HG02943 (cell line): ENCODE results near the gene CDH23.

Experiments used
- ATAC-seq: cut with Tn5 transposase; IDR thresholded peaks from one replicate; pipeline ENCODE4 v1.9.1; 2021; ENCODE audit warnings: mild to moderate bottlenecking, low read depth, moderate library complexity; ENCODE audit not compliant: unreplicated experiment

CDH23 gene

DNA sequence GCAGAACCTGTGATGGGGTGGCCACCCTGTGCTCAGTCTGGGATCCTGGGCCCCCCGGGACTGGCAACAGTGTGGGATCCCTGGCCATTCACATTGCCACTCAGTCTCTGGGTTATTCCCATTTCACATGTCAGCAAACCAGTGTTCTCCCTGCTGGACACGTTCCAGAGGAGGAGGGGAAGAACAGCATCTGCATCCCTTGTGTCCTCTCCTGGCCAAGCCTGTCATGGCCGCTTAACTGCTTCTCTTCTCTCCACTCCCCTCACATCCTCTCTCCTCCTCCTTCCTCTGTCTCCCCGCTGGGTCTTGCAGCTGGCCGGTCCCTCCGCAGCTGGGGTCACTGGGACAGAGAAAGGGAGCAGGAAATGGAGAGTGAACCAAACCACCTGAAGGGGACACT is 248.5 kb downstream of the CDH23 start:
- ATAC-seq: no peak

DNA sequence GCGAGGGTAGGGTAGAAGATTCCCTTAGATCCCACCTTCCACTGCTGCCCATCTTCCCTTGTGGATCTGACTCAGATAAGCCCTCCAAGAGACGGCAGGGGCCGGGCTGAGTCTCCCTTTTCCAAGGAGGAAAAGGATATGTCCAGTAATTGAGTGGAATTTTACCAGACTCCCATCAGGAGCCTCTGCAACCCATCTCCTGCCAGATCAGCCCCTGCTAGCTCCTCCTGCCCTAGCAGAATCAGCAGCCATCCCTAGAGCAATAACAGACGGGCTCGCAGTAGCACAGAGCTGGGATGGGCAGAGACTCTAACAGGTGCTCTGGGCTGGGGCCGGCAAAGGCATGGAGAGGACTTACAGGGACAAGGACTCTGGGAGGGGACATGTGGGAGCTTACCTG is 249.3 kb downstream of the CDH23 start:
- ATAC-seq: no peak

DNA sequence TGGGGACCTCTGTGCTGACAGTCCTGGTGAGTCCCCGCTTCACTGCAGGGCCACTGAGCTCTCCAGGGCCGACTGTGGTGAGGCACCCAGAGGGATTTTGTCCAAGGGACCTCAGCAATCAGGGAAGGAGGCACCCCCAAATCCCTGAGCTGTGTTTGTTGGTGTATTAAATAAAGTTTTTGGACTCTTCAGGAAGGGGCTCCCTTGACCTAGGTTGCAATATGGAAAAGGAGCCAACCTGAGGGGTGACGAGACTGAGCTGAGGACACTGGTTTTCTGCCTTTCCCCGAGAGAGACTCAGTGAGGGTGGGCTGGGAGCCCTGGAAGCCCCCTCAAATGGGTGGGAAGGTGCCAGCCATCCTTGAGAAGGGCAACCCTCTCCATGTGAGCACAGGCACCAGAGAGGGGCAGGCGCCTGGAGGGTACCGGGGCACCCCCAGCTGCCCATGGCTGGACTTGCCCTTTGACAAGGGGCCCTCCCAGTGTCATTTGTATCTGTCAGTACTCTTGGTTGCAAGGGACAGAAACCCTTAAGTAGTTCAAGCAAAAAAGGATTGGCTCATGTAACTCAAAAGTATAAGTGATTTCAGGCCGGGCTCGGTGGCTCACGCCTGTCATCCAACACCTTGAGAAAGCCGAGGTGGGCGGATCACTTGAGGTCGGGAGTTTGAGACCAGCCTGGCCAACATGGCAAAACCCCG is 250.0 kb downstream of the CDH23 start:
- no peak for ATAC-seq

DNA sequence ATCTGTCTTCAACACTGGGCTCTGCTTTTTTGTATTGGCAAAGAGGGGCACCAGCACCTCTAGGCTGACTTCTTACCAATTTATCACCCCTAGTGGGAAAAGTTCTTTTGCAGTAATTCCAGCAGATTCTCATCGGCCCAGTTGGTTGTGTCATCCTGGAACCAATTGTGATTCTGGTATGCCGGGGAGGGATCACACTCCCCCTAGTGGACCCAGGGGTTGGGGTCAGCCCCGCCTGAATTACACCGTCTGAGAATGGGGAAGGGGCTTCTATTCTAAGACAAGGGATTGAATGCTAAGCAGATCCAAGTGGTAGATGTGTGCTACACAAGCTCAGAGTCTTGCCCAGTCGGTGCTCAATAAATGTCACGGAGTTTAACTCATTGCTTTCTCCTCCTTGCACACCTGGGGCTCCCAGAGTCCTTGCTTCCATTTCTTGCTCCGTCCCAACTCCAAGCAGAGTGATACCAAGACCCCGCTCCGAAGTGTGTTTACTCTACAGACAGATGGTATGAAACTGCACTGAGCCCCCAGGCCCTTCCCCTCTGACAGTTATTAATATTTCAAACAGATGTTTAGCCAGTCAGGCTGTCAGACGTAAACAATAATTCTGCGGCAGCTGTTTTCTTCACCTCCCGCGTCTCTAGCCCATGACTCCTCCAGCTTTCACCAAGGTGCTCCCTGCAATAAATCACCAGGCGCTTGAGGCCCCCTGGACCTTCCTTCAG is 251.0 kb downstream of the CDH23 start:
- no peak for ATAC-seq

DNA sequence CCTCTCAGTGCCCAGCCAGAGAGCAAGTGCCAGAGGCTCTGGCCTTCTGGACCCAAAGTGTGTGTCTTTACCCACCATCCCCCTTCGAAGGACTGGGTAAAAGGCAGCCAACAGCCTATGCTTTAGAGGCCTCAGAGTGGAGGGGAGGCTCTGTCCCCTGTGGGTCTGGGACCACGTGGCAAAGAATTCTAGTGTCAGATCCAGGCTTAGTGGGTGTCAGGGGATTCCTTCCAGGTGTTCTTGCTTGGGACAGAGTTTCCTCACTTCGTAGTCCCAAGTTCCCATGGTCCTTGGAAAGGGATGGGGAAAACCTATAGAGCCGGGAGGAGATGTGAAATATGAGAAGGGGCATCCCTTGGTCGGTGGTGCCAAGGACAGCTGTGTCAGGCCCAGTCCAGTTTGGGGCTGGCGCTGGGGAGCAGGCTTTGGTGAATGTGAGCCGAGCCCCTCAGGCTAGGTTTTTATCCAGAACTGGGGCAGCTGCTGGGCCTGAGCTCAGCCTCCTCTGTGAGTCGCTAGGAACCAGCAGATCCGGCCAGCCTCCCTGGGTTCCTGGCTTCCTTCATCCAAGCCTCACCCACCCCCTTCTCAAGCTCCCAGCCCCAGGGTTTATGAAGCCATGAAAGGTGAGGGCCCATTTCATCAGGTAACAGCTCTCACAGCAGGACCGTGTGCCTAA is 251.7 kb downstream of the CDH23 start:
- no peak for ATAC-seq

DNA sequence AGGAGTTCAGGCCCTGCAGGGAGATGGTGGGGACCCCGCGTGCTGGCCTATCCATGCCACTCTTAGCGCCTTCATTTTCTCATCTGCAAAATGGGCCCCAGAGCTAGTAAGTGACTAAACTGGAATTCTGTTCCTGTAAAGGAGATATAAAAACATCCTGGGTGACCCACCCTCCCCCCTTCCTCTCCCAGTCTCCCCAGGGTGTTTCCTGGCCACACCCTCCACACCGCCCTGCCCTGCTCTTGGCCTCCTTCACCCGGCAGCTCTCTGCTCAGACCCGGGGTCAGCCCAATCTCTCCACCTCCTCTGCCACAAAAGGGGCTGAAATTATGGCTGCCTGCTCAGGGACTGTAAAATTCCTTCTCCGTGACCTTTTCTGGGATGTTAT is 252.2 kb downstream of the CDH23 start:
- ATAC-seq: no peak

DNA sequence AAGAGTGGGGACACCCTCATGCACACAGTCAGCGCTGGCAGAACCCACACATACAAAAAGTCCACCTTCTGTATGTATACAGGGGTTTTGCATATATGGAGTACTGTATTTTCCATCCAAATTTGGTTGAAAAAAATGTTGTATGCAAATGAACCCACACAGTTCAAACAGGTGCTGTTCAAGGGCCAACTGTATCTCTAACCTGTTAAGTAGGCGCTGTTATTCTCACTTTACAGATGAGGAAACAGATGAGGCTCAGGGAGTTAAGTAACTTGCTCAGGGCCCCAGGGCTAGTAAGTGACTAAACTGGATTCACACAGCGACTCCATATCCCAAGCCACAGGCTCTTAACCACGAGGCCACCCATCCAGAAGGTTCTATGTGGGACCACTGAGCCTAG is 252.9 kb downstream of the CDH23 start:
- no peak for ATAC-seq

DNA sequence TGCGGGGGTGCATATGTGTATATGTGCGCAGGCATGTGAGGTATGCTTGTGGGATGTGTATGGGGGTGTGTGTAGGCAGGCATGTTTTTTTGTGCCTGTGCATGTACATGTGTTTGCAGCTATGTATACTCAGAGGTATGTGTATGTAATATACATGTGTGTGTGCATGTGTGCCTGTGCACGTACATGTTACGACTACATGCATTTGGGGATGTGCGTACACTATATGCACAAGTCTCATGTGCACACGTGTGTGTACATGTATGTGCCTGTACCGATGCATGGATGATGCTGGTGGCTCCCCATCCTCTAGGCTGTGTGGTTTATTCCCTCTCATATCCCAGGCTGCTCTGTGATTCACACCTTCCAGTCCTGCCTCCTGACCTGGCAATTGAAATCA is 253.7 kb downstream of the CDH23 start:
- ATAC-seq: no peak

DNA sequence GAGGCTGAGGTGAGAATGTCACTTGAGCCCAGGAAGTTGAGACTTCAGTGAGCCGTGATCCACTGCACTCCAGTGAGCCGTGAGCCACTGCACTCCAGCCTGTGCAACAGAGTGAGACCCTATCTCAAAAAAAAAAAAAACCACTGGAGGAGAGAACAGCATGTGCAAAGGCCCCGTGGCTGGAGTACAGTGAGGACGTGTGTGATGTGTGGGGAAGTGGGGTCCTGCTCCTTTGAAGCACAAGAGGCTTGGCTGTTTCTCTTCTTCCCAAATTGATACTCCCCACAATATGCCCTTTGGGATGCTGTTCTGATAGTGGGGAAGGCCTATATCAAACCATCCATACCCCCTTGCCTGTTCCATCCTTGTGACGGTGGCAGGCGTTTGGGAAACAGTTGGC is 254.7 kb downstream of the CDH23 start:
- no peak for ATAC-seq

DNA sequence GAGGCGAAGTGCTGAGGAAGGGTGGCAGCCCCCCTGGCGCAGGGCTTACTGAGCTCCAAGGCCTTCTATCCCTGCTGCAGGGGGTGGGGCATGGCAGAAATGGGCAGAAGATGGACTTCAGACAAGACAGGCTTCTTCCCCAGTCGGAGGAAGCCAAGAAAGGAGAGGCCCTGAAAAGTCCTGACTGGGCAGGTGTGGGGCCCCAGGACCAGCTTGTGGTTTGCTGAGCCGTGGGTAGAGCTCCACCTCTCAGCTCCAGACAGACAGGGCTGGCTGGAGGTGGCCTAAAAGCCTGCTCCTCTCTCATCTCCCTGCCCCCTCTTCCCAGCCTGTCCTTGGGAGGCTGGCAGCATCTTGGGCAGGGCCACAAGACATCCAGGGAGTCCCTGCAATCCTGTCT is 255.2 kb downstream of the CDH23 start:
- no peak for ATAC-seq

DNA sequence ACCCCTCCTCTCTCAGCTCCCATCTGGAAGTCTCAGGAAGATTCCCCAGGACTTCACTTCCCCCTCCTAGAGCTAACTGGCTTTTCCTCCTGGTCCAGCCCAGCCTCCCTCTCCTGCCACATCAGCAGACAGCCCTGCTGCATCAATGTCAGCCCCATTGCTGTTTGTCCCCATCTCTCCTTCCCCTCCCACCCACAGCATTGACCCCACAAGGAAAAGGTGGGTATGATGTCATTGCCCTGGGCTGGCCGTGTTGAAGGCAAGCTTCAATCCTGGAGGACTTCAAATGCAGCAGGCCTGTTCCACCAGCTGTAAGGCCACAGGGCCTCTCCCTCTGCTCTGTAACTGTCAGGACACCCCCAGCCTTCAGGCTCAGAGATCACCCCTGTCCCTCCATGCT is 256.3 kb downstream of the CDH23 start:
- ATAC-seq: no peak

DNA sequence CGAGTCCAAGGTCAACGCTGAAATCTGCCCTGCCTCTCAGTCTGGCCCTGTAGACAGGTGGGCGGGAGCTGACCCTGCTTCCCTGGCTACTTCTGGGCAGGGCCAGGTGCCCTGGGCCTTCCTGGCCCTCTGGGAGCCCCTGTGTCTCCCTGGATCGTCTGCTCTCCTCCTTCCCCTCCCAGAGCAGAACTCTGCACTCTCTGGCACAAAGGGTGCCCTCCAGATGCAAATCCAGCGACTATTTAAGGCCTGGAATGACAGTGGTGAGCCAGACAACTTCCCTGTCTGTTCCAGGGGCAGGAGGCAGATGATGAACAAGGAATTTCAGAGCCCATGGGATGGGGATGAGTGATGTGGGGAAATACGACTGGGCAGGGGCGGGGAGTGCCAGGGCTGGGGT is 259.5 kb downstream of the CDH23 start:
- no peak for ATAC-seq

DNA sequence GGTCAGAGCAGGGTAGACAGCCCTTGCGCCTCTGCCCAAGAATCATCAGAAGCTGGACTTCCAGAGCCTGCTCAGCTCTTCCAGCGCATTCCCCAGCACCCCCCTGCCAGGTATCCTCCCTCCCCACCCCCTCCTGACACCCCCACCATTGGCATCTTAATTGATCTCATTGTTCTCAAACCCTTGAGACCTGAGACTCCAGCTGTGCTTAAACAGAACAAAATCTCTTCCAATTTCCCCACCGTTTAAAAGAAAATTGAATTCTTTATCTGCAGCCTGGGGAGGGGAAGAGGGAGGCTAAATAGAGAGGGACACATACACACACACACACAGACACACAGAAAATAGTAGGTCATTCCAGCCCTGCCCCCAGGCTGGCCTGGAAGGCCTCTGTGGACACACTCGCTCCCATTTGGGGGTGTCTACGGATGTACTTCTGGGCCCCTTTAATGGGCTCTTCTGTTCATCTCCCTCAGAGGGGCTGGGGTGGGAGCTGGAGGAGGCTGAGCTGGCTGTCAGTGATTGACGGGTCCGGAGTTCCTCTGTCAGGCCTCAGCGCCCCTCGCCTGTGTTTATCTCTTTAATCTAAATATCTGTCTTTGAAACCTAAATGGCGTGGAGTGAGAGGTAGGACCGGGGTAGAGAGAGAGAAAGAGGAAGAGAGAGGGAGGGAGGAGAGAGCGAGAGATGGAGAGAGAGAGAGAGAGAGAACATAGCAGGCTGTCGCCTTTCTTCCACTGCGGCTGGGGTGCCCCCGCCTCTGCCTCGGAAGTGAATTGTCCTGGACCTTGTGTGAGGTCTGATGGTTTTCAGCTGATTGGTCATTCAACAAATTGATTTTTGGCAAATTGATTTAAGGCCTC is 261.1 kb downstream of the CDH23 start:
- ATAC-seq: no peak

DNA sequence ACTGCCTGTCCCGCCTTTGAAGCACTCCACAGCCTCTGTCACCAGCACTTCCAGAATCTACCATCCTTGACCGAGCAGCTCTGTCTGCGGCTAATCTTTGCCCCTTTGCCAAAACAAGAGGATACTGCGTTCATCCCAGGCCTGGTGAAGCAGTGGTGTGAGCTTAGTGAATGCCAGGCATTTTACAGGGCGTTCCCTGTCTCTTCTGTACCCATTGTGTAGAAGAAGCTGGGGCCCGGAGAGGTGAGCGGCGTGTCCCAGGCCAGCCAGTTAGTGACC is 261.7 kb downstream of the CDH23 start:
- no peak for ATAC-seq

DNA sequence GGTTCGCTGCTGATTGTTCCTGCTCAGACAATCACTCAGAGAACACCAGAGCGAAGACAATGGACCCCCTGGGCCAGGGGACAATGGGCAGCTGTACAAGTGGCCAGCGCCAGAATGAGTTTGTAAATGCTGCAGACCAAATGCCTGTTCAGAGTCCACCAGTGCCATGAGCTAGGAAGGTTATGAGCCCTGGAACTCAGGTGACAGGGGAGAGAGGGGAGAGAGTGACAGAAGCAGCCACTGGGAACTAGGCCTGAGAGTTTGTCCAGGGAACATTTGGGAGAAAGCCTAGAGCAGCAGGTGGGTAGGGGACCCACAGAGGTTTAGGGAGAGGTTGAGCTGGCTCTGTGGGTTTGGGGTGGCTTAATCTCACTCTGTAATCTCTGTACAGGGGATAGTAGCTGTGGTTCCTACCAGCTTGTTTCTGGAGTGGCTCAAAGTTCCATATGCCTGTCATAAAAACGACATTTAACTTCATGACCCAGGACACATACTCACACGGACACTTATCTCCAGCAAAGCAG is 262.5 kb downstream of the CDH23 start:
- no peak for ATAC-seq

DNA sequence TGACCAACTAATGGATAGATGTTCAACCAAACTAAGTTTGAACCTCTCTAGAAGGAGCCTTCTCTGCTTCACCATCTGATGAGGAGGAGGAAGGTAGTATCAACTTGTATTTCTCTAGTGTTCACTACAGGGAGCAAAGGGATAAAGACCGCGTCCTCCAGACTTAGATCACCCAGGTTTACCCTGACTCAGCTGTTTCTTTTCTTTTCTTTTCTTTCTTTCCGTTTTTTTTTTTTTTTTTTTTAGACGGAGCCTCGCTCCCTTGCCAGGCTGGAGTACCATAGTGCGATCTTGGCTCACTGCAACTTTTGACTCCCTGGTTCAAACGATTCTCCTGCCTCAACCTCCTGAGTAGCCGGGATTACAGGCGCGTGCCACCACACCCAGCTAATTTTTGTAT is 263.0 kb downstream of the CDH23 start:
- no peak for ATAC-seq

DNA sequence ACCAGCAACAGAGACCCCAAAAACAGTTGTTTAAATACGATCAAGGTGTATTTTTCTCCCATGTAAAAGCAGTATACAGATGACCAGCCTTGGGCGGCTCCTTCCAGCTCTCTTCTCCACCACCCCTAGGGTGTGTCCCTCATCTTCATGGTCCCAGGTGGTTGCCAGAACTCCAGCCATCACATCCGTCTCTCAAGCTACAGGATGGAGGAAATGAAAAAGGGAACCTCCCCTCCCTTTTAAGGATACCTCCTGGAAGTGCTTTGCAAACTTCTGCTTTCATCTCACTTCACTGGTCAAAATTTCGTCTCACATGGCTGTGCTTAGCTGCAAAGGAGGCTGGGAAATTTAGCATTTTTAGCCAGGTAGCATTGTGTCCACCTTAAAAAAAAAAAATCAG is 263.6 kb downstream of the CDH23 start:
- ATAC-seq: no peak

DNA sequence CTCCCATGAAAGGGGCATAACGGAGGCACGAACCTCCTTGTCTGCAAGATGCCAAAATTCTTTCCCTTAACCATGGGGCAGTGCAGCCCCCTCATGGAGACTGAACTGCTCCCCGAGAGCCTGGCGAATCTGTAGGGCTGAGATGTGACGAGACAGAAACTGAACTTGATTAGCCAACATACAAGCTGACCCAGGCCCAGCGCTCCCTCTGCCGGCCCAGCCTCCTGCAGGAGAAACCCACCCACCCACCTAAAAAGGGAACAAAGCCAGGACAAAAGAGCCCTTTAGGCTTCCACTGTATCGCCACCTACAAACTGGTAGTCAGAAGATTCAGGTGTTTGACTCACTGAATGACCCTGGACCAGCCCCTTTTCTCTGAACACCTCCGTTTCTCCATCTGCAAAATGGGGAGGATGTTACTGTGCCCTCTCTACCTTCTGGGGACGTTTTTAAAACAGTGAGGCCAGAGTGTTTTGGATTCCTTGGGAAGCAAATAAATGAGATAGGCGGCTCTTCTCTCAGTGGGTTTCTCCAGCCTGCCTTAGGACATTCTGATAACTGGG is 264.4 kb downstream of the CDH23 start:
- ATAC-seq: no peak

DNA sequence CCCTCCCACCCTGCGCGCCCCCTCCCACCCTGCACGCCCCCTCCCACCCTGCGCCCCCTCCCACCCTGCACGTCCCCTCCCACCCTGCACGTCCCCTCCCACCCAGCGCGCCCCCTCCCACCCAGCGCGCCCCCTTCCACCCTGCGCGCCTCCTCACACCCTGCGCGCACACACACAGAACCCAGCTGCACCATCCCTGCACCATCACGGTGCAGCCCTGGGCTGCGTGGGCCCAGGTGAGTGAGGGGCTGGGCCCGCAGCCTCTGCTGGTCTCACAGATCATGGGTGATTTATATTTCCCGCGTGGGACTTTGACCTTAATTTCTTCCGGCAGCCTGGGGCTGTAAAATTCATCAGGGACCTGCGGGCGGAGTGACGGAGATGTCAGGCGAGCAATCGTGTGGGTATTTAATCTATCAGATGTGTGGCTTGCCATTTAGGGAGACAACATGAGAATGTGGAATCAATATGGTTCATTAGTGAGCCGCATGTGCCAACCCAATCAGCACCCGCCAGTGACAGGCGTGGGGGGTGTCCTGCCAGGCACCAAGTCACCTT is 265.1 kb downstream of the CDH23 start:
- no peak for ATAC-seq

DNA sequence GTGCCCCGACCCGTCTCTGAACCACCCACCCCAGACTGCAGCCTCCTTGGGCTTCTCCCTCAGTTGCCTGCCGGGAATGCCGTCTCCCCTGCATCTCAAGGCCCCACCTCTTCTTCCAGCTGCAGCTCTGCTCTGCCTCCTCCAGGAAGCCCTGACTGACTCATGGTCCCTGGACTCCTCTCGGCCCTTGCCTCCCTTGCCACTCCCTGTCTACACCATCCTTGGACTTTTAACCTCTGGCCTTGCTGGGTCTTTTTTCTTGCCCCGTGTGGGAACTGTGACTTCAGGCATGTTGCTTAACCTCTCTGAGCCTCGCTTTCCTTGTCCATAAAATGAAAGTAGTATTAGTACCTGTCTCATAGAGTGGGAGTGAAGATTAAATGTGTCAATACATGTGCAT is 266.6 kb downstream of the CDH23 start:
- no peak for ATAC-seq
